Smooth muscle cell (in vitro differentiated cells): ENCODE data around the gene ZFPM1. TPM values are rescaled to one million over a fixed set of nuclear protein-coding genes. Genes with fewer than 3 reads are reported as not detected.

Experiments used
- DNase-seq: peaks from one replicate; lab custom pipeline; 2025; ENCODE audit not compliant: unreplicated experiment; lab: John Stamatoyannopoulos, UW
- H2AFZ ChIP-seq: fragments of 200-600 bp; sonication (generic); 2 replicates; pipeline ENCODE4 v1.6.0; 2016; ENCODE audit warnings: antibody characterized with exemption, low read depth, mild to moderate bottlenecking
- H3F3A ChIP-seq: fragments of 200-600 bp; sonication (generic); 2 replicates; pipeline ENCODE4 v1.6.0; 2017; ENCODE audit warnings: antibody characterized with exemption, low read depth
- H3K27ac ChIP-seq: fragments of 200-600 bp; sonication (generic); 2 replicates; pipeline ENCODE4 v1.5.1; 2016; ENCODE audit warnings: low read depth, mild to moderate bottlenecking
- H3K27me3 ChIP-seq: fragments of 200-600 bp; sonication (generic); 2 replicates; pipeline ENCODE4 v1.6.1; 2016; ENCODE audit warnings: low read depth, mild to moderate bottlenecking
- H3K36me3 ChIP-seq: fragments of 200-600 bp; sonication (generic); 2 replicates; pipeline ENCODE4 v1.5.1; 2016; ENCODE audit warnings: low read depth
- H3K4me1 ChIP-seq: fragments of 200-600 bp; sonication (generic); 2 replicates; pipeline ENCODE4 v1.5.1; 2016; ENCODE audit warnings: low read depth
- H3K4me2 ChIP-seq: fragments of 200-600 bp; sonication (generic); 2 replicates; pipeline ENCODE4 v1.6.0; 2016; ENCODE audit warnings: mild to moderate bottlenecking
- H3K4me3 ChIP-seq: fragments of 200-600 bp; sonication (generic); 2 replicates; pipeline ENCODE4 v1.5.1; 2016; ENCODE audit warnings: mild to moderate bottlenecking
- H3K79me2 ChIP-seq: fragments of 200-600 bp; sonication (generic); 2 replicates; pipeline ENCODE4 v1.6.0; 2016; ENCODE audit warnings: low read depth, mild to moderate bottlenecking
- H3K9ac ChIP-seq: fragments of 200-600 bp; sonication (generic); 2 replicates; pipeline ENCODE4 v1.6.0; 2016; ENCODE audit warnings: low read depth
- H3K9me3 ChIP-seq: fragments of 200-600 bp; sonication (generic); replicated peaks from 2 replicates; pipeline ENCODE4 v1.5.1; 2016; ENCODE audit warnings: low read depth
- H4K20me1 ChIP-seq: fragments of 200-600 bp; sonication (generic); 2 replicates; pipeline ENCODE4 v1.6.0; 2016; ENCODE audit warnings: low read depth
- CTCF ChIP-seq: fragments of 200-600 bp; sonication (generic); IDR thresholded peaks from 2 replicates; pipeline ENCODE4 v1.5.1; 2017; ENCODE audit warnings: borderline replicate concordance, mild to moderate bottlenecking, antibody characterized with exemption; ENCODE audit not compliant: insufficient read depth, poor library complexity, severe bottlenecking
- WGBS: methylation state at CpG from one replicate; pipeline ENCODE4 v1.1.7; 2016; ENCODE audit warnings: low lambda C conversion rate; 5-methylcytosine and 5-hydroxymethylcytosine counted together
- polyA plus RNA-seq: library from polyadenylated mRNA; unstranded; fragments of >200 nt; fragmentation: Nextera tagmentation; extraction: Ambion mirVana; gene quantifications from 2 replicates; pipeline ENCODE4 v1.2.1, GENCODE V29; 2016
- total RNA-seq: library from RNA; depleted of rRNA; stranded (reverse); fragments of >200 nt; gene quantifications from 2 replicates; pipeline ENCODE4 v1.2.3, GENCODE V29; 2014

Gene ZFPM1
- total and polyA plus RNA-seq, 2 experiments from 2014 or later, result 0.99 to 4.9 TPM

- Histone ChIP-seq H3K27me3 (peaks cover 9% of the 10 kb centered on the region), H3F3A (no peaks in the 10 kb centered on the region), H3K4me1 (no peaks in the 10 kb centered on the region), H3K9ac (no peak overlapping the region), H3K27ac (no peak overlapping the region), H3K4me3 (no peak overlapping the region), H3K36me3 (no peaks in the 10 kb centered on the region), H4K20me1 (no peaks in the 10 kb centered on the region), H2AFZ (no peak overlapping the region), H3K79me2 (no peaks in the 10 kb centered on the region), H3K9me3 (no peaks in the 10 kb centered on the region), H3K4me2 (no peak overlapping the region)
- no peak for DNase-seq
- WGBS, result 91% methylated on average over 15 of the region's 16 CpGs
- TF ChIP-seq CTCF, result no peak
These were observed 100.7 kb downstream of the ZFPM1 start for GRCh38 chr16:88553739-88554138.

- Histone ChIP-seq H3K9ac (no peak overlapping the region), H3K4me2 (no peak overlapping the region), H3K27me3 (no peaks in the 10 kb centered on the region), H4K20me1 (no peaks in the 10 kb centered on the region), H3K27ac (no peak overlapping the region), H3K4me3 (no peak overlapping the region), H3F3A (no peaks in the 10 kb centered on the region), H3K4me1 (no peaks in the 10 kb centered on the region), H3K9me3 (no peaks in the 10 kb centered on the region), H3K79me2 (no peaks in the 10 kb centered on the region), H2AFZ (no peak overlapping the region), H3K36me3 (no peaks in the 10 kb centered on the region)
- TF ChIP-seq CTCF, result no peak
- 83% methylated on average over 14 of the region's 15 CpGs for WGBS
- DNase-seq, result no peak
These were observed 101.7 kb downstream of the ZFPM1 start for GRCh38 chr16:88554711-88555264.

- no peak overlapping the region for H3K9ac ChIP-seq
- no peaks in the 10 kb centered on the region for H4K20me1 ChIP-seq
- H2AFZ ChIP-seq, result no peak overlapping the region
- H3F3A ChIP-seq, result no peaks in the 10 kb centered on the region
- no peak overlapping the region for H3K4me2 ChIP-seq
- no peaks in the 10 kb centered on the region for H3K79me2 ChIP-seq
- no peak for TF ChIP-seq CTCF
- no peaks in the 10 kb centered on the region for H3K4me1 ChIP-seq
- no peak overlapping the region for H3K27ac ChIP-seq
- H3K27me3 ChIP-seq, result no peaks in the 10 kb centered on the region
- no peak for DNase-seq
- 90% methylated on average over 15 of the region's 15 CpGs for WGBS
- no peaks in the 10 kb centered on the region for H3K36me3 ChIP-seq
- no peak overlapping the region for H3K4me3 ChIP-seq
- no peaks in the 10 kb centered on the region for H3K9me3 ChIP-seq
These were observed 103.4 kb downstream of the ZFPM1 start for GRCh38 chr16:88556294-88556988.
